NB4 (cell line): Measurements from ENCODE around the gene KRTAP4-3.

Experiments used
- CTCF ChIP-seq: IDR thresholded peaks from one replicate; pipeline ENCODE4 v1.5.1; 2012; ENCODE audit warnings: low read depth, low read length
- MAX ChIP-seq: IDR thresholded peaks from 2 replicates; pipeline ENCODE4 v1.6.1; 2011; ENCODE audit warnings: low read depth, low read length
- POLR2A ChIP-seq: IDR thresholded peaks from 2 replicates; pipeline ENCODE4 v1.6.1; 2011; ENCODE audit warnings: mild to moderate bottlenecking; ENCODE audit not compliant: insufficient read length; ENCODE audit errors: extremely low read depth

- TF ChIP-seq CTCF (no peak), POLR2A (no peak), MAX (no peak)
Observed at GRCh38 chr17:41176744-41177387, 8.8 kb upstream of the KRTAP4-3 start.
